ENCODE results near the gene ATP9B.

DNA sequence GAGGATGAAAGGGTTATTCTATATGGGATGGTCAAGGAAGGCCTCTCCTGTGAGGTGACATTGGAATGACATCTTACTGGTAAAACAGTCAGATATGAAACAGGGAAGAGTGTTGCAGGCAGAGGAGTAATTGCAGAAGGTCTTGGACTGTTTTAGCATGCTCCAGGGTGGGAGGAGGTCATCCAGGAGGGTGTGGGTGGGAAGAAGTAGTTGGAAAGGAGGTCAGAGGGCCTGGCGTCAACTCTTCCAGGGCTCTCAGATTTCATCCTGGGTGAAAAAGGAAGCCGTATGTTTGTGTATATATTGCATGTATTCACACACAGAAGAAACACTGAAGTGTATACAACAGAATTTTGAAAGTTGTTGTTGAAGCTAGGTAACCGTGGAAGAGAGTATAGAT lies 48.2 kb downstream of the ATP9B start:
- TF ChIP-seq, protein P1, sequence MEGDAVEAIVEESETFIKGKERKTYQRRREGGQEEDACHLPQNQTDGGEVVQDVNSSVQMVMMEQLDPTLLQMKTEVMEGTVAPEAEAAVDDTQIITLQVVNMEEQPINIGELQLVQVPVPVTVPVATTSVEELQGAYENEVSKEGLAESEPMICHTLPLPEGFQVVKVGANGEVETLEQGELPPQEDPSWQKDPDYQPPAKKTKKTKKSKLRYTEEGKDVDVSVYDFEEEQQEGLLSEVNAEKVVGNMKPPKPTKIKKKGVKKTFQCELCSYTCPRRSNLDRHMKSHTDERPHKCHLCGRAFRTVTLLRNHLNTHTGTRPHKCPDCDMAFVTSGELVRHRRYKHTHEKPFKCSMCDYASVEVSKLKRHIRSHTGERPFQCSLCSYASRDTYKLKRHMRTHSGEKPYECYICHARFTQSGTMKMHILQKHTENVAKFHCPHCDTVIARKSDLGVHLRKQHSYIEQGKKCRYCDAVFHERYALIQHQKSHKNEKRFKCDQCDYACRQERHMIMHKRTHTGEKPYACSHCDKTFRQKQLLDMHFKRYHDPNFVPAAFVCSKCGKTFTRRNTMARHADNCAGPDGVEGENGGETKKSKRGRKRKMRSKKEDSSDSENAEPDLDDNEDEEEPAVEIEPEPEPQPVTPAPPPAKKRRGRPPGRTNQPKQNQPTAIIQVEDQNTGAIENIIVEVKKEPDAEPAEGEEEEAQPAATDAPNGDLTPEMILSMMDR (IDR thresholded peaks at IDR 0.05) = no peak
- no peak for TF ChIP-seq POLR2A (IDR thresholded peaks at IDR 0.05)

Data from right lobe of liver (tissue), 4 donors.